Measurements from ENCODE around the gene SPINK2. TPM values are rescaled to one million over a fixed set of nuclear protein-coding genes. Genes with fewer than 3 reads are reported as not detected.
A peak's percentile ranks its signal among the peaks of the same experiment; 100 is the strongest.

SPINK2 gene, protein sequence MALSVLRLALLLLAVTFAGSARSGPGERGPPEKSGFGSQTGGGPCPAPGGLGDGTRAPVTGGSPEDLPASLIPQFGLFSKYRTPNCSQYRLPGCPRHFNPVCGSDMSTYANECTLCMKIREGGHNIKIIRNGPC
- under 1 TPM in 3 of 5 donors, not detected in 2; 0.31 to 0.65 (median 0.45) TPM for polyA plus RNA-seq (ENCODE audit: insufficient read depth in 1 of 5, insufficient read length in 5 of 5, low replicate concordance in 1 of 5)
- long read RNA-seq, donor 1, partial matches to known transcripts: 0 of 3 reads
- long read RNA-seq, donor 1, other reads (novel, unspliced or antisense): 0 of 3 reads
- long read RNA-seq, donor 2, partial matches to known transcripts: 15 of 30 reads
- long read RNA-seq, donor 2, other reads (novel, unspliced or antisense): 15 of 30 reads
- long read RNA-seq, donor 3: 0 reads
- long read RNA-seq, donor 4: 0 reads
- long read RNA-seq, donor 5: 0 reads
- long read RNA-seq, donor 6: 0 reads
- long read RNA-seq, donor 7: 0 reads
- long read RNA-seq, donor 8, partial matches to known transcripts: 10 of 17 reads
- long read RNA-seq, donor 8, other reads (novel, unspliced or antisense): 7 of 17 reads

DNA sequence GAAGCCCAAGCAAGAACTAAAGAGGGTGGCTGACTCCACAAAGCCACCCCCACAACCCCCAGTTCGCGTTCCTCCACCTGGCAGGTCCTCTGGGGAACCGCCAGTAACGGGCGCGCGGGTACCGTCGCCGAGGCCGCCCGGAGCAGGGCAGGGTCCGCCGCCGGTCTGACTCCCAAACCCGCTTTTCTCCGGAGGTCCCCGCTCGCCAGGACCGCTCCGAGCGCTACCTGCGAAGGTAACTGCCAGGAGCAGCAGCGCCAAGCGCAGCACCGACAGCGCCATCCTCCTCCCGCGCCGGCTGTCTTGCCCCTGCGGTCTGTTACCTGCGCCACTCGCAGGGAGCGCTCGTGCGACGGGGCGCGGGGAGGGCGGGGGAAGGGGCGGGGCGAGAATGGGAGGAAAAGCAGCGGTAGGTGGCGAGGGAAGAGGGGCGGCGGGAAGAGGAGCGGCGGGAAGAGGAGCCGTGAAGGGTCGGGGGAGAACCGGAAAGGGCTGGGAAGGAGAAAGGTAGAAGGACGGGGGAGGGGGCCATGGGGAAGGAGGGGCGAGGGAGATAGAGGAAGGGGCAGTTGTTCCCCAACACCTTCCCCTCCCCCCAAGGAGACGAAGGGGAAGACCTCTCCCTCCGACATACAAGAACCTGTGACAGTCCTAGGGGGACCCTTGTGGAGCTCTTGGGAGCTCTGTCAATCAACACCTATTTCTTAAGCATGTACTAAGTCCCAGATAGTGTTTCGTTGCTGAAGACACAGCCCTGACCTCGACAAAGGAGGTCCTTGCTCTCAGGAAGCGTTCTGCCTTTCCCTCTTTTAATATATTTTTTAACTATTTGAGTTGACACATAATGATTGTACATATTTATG lies at the start of gene SPINK2:
TSS of gene SPINK2 (minus strand) at position 321 of the 863 bp plus-strand sequence. CDS start at position 282, 39 bp downstream.
- peak in 1 of 2 donors; percentile 13 for DNase-seq

- peak; percentile 6 to 13 for DNase-seq
Measured at GRCh38 chr4:56870946-56871345, 49.4 kb upstream of the SPINK2 start.

- DNase-seq: no peak
Measured at GRCh38 chr4:56863441-56864139, 42.1 kb upstream of the SPINK2 start.

DNA sequence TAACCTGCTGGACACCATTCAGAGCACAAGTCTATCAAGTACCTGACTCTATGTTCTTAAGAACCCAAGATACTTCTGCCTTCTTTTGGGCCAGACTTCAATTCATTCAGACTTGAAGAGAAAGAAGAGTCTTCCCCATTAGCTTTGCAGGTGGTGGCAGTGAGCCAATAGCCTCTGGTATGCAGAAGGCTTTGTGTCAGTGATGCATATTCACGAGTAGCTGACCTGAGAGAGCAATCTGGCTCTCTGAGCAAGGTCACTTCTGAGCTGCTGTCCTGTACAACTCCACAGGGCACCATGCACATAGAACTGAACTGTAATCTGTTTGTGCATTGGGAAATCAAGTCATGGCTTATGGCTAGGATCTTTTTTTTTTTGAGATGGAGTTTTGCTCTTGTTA lies 39.9 kb upstream of the SPINK2 start:
- DNase-seq: no peak

GRCh38 chr4:56860781-56861180 lies 39.3 kb upstream of the SPINK2 start:
- no peak for DNase-seq

- no peak for DNase-seq
Measured at GRCh38 chr4:56859841-56860240, 38.3 kb upstream of the SPINK2 start.

- no peak for DNase-seq
Measured at GRCh38 chr4:56857601-56858309, 36.3 kb upstream of the SPINK2 start.

DNA sequence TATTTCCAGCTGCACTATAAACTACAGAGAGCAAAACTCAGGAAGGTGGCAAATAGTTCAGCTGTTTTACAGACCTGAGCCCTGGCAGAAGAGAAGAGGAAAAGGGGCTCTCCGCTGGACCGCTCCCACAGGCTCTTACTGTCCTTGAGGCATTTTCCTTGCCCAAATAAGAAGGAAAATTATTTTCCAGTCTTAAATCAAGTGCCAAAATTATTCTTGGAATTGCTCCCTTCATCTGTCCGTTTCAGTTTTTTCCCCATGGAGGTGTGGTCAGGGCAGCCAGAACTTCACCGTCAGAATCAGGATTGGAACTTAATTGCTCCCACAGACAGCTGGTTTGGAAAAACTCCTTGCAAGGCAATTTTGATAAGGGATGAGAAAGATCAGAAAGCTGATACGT lies 35.2 kb upstream of the SPINK2 start:
- no peak for DNase-seq

GRCh38 chr4:56850910-56851309 lies 29.4 kb upstream of the SPINK2 start:
- DNase-seq: no peak

- no peak for DNase-seq
Measured at GRCh38 chr4:56844802-56845580, 23.5 kb upstream of the SPINK2 start.

DNA sequence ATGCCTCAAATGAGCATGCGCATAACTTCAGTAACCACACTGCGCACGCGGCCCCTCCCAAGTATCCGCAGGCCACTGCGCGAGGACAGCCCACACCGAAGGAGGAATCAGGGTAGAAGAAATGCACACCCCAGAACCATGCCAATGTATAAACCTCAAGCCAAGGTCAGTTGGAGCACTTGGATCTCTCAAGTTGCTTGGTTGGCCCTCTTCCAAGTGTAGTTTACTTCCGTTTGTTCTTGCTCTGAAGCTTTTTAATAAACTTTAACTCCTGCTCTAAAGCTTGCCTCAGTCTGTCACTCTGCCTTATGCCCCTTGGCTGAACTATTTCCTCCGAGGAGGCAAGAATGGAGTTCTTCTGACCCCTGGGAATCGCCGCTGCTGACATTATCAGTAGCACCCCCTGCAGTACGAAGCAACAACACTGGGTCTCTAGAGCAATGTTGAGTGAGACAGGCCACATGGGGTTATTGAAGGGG lies 22.0 kb upstream of the SPINK2 start:
- peak; percentile 41 to 59 for DNase-seq

DNA sequence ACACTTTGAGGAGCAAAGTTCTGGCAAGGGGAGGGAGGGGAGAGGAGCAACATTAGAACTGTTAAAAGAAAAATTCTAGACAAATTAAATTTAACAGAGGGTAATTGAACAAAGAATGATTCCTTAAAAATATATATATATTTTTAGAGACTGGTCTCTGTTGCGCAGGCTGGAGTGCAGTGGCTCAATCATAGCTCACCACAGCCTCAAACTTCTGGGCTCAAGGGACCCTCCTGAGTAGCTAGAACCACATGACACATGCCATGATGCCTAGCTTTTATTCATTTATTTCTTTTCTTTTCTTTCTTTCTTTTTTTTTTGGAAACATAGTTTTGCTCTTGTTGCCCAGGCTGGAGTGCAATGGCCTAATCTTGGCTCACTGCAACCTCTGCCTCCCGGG lies 19.1 kb upstream of the SPINK2 start:
- DNase-seq: no peak

GRCh38 chr4:56828784-56829535 lies 7.5 kb upstream of the SPINK2 start:
- DNase-seq: no peak

DNA sequence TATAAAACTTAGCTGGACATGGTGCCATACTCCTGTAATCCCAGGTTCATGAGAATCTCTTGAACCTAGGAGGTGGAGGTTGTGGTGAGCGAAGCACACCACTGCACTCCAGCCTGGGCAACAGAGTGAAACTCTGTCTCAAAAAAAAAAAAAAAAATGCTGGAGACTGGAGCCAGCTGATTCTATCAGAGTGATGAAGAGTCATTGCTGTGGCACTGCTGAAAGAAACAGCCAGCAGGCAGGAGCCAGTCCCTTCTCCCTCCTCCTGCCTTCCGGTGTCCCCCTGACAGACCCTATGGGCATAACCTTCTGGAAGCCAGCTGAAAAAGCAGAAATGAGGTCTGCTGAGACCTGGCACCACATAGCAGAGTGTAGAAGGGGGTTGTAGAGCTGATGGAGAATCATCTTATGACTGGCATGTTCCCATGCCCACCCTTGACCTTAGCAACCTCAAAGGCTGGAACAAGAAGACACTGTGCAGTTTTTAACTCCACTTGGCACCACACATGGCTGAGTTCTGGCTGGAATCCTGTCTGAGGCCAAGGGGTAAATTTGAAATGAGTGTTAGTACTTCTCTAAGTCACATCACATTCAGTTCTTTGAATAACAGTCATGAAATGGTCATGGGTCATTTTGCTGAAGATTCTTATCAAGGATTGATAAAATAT lies 2.6 kb upstream of the SPINK2 start:
- DNase-seq: no peak

GRCh38 chr4:56818797-56819196 lies 2.7 kb downstream of the SPINK2 start:
- DNase-seq: no peak

- DNase-seq: no peak
Measured at GRCh38 chr4:56817840-56818491, 3.5 kb downstream of the SPINK2 start.

GRCh38 chr4:56806666-56807065 lies 14.8 kb downstream of the SPINK2 start:
- no peak for DNase-seq

- no peak for DNase-seq
Measured at GRCh38 chr4:56804551-56804950, 16.9 kb downstream of the SPINK2 start.
